Transverse colon (tissue), 4 donors: ENCODE results near the gene PLXNA2. TPM values are rescaled to one million over a fixed set of nuclear protein-coding genes. Genes with fewer than 3 reads are reported as not detected.

Experiments used
- DNase-seq: peaks from one replicate; pipeline ENCODE4 v3.0.0-alpha.2; 2019
- H3K27ac ChIP-seq, 4 donors: fragments of 200-600 bp; sonication (generic); 2 replicates each; pipeline ENCODE4 v1.5.1; 2016 to 2018; ENCODE audit warnings: inconsistent platforms in 4 of 4
- H3K27me3 ChIP-seq: fragments of 200-600 bp; sonication (generic); 2 replicates; pipeline ENCODE4 v1.5.1; 2017; ENCODE audit warnings: inconsistent platforms
- H3K36me3 ChIP-seq, 4 donors: fragments of 200-600 bp; sonication (generic); 2 replicates each; pipeline ENCODE4 v1.5.1; 2017 to 2019; ENCODE audit warnings: inconsistent platforms in 4 of 4
- H3K4me1 ChIP-seq, 4 donors: fragments of 200-600 bp; sonication (generic); 2 replicates each; pipeline ENCODE4 v1.5.1; 2017 to 2020; ENCODE audit warnings: inconsistent platforms in 4 of 4
- H3K4me3 ChIP-seq, 4 donors: fragments of 200-600 bp; sonication (generic); 1 replicate in 1 of 4; 2 replicates in 3 of 4; pipeline versions ENCODE4 v1.5.1 to v1.6.1; 2017 to 2019; ENCODE audit warnings: inconsistent platforms in 4 of 4
- H3K9me3 ChIP-seq, 2 donors: fragments of 200-600 bp; sonication (generic); 2 replicates each; pipeline ENCODE4 v1.5.1; 2017 to 2019; ENCODE audit warnings: inconsistent platforms in 2 of 2
- EP300 ChIP-seq: sonication (generic); formaldehyde crosslinking; IDR thresholded peaks from one replicate; pipeline ENCODE4 v1.6.1; 2017; ENCODE audit warnings: antibody characterized with exemption, low read depth
- POLR2A ChIP-seq: fragments of 450-650 bp; IDR thresholded peaks from one replicate; pipeline ENCODE4 v1.6.1; 2016; ENCODE audit warnings: antibody characterized with exemption, mild to moderate bottlenecking, moderate library complexity
- POLR2AphosphoS5 ChIP-seq, 3 donors: sonication (generic); formaldehyde crosslinking; IDR thresholded peaks; one replicate each; pipeline ENCODE4 v1.6.1; 2016; ENCODE audit warnings: antibody characterized with exemption in 3 of 3
- WGBS, 2 donors: methylation state at CpG; one replicate each; pipeline ENCODE4 v1.1.5; 2018; ENCODE audit warnings: low coverage in 1 of 2; 5-methylcytosine and 5-hydroxymethylcytosine counted together
- in situ Hi-C, 4 donors: fragments of 200-750 bp; cut with MboI; loops; one replicate each; pipeline versions ENCODE4 v1.15.0 to v1.15.1; 2017; ENCODE audit warnings: low sequenced_read_pairs in 3 of 4, low pct_ligation_motif_present in 1 of 4, low pct_unique_long_range_greater_than_20kb in 1 of 4
- intact Hi-C: fragments of 100-400 bp; cut with DNase I; formaldehyde crosslinking; loops from one replicate; pipeline ENCODE4 v1.15.1; 2023; ENCODE audit warnings: low total_unique reads
- total RNA-seq, 4 donors: library from RNA; depleted of rRNA; stranded (reverse); fragments of >200 nt; gene quantifications; one replicate each; pipeline ENCODE4 v1.1.0, GENCODE V29; 2016
- TF ChIP-seq, protein P1 (sequence below), 5 experiments: fragments of 200-600 bp in 3 of 5; fragments of 450-650 bp in 2 of 5; sonication (generic) in 3 of 5; IDR thresholded peaks; 1 replicate in 2 of 5; 2 replicates in 3 of 5; pipeline ENCODE4 v1.5.1; 2016 to 2017; ENCODE audit warnings: antibody characterized with exemption in 5 of 5, inconsistent platforms in 3 of 5, mild to moderate bottlenecking in 2 of 5, moderate library complexity in 1 of 5

PLXNA2 gene
- total RNA-seq, 4 donors from 2014 or later: 77.4 to 140 (median 85.5) TPM

DNA sequence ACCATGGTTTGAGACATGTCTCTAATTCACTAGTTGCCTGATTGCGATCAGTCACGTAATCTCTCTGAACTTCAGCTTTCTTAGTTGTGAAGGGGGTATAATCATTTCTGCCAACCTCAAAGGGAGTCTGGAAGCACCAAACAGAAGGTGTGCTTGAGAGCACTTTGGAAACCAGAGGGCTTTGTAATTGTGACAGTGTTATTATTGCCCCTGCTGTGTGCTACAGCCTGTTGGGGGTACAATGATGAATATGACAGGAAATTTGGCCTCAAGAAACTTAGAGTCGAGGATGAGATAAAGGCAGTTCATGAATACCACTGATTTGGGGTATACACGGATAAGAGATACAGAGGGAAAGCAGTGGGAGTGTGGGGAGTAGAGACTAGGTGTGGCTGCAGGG is 183.1 kb downstream of the PLXNA2 start:
- no peaks in the 10 kb centered on the region for H3K9me3 ChIP-seq
- H3K4me3 ChIP-seq: no peak overlapping the region
- in situ Hi-C loops: no loop called here
- TF ChIP-seq, protein P1, sequence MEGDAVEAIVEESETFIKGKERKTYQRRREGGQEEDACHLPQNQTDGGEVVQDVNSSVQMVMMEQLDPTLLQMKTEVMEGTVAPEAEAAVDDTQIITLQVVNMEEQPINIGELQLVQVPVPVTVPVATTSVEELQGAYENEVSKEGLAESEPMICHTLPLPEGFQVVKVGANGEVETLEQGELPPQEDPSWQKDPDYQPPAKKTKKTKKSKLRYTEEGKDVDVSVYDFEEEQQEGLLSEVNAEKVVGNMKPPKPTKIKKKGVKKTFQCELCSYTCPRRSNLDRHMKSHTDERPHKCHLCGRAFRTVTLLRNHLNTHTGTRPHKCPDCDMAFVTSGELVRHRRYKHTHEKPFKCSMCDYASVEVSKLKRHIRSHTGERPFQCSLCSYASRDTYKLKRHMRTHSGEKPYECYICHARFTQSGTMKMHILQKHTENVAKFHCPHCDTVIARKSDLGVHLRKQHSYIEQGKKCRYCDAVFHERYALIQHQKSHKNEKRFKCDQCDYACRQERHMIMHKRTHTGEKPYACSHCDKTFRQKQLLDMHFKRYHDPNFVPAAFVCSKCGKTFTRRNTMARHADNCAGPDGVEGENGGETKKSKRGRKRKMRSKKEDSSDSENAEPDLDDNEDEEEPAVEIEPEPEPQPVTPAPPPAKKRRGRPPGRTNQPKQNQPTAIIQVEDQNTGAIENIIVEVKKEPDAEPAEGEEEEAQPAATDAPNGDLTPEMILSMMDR (IDR thresholded peaks at IDR 0.05): no peak
- TF ChIP-seq POLR2AphosphoS5 (IDR thresholded peaks at IDR 0.05) (no peak), EP300 (no peak), POLR2A (no peak)
- H3K27ac ChIP-seq: no peak overlapping the region
- no peaks in the 10 kb centered on the region for H3K4me1 ChIP-seq
- no peaks in the 10 kb centered on the region for H3K27me3 ChIP-seq
- DNase-seq: no peak
- H3K36me3 ChIP-seq: no peaks in the 10 kb centered on the region
- 83 to 85% methylated on average over 4 of the region's 4 CpGs for WGBS, 2 donors
- intact Hi-C loops: no loop called here

DNA sequence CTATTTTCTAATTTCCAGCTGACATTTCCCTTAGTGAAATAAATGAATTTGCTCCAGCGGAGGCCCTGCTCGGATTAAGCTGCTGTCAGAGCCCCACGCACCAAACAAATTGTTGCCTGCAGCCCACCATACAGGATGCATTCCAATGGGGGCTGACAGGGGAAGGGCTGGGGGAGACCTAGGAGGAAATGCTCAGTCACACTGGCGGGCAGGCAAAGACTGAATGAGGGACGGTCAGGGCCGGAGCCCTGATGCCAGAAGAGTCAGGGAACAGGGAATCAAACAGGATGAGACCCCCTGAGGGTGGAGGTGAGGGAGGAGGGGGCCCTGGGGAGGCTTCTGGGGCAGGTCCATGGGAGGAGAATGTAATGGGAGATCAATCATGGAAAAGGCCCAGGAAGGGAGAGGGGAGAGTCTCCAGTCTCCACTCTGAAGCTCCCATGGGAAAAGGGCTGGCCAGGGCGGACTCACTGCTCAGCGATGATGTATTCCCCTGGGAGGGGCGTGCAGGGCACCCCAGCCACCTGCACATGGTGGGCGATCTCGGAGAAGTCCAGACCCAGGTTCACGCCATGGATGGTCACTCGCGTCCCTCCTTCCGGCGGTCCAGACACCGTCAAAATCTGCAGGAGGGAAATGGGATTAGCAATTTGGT is 183.8 kb downstream of the PLXNA2 start:
- TF ChIP-seq POLR2AphosphoS5 (IDR thresholded peaks at IDR 0.05) (no peak), POLR2A (no peak), EP300 (no peak)
- TF ChIP-seq, protein P1 (IDR thresholded peaks at IDR 0.05): no peak
- in situ Hi-C loops (no loop called here), intact Hi-C loops (no loop called here)
- no peak overlapping the region for H3K4me3 ChIP-seq
- H3K36me3 ChIP-seq: no peaks in the 10 kb centered on the region
- no peaks in the 10 kb centered on the region for H3K4me1 ChIP-seq
- WGBS, 2 donors: 92% methylated on average over 6 to 17 of the region's 17 CpGs
- DNase-seq: no peak
- no peaks in the 10 kb centered on the region for H3K27me3 ChIP-seq
- H3K9me3 ChIP-seq: no peaks in the 10 kb centered on the region
- H3K27ac ChIP-seq: no peak overlapping the region

DNA sequence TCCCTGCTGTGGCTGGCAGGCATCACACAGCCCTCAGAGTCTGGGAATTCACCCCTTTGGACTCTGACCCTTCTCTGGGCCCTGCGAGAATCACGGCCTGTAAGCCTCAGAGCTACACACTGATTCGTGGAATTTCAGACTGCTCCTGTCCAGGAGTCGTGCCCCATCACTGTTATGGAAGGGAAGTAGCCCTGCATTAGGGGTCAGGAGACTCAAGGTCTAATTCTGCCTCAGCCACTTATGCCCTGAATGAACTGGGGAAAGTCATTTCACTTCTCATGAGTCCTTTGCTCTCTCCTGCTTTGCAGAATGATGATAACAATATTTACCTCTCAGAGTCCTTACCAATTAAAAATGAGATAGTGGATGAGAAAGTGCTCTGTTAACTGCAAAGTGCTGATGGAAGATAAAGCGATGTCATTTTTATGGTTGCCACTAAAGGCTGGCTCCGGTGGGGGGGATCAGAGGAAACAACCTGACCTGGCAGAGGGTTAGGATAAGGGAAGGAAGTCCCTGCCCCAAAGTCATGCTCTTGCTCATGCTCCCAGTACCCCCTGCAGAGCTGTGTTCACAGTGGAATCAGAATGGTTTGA is 184.7 kb downstream of the PLXNA2 start:
- intact Hi-C loops (no loop called here), in situ Hi-C loops (no loop called here)
- WGBS, 2 donors: 28 to 60% methylated on average over 1 to 6 of the region's 6 CpGs
- H3K4me1 ChIP-seq: no peaks in the 10 kb centered on the region
- H3K36me3 ChIP-seq: no peaks in the 10 kb centered on the region
- TF ChIP-seq POLR2AphosphoS5 (IDR thresholded peaks at IDR 0.05) (no peak), EP300 (no peak), POLR2A (no peak)
- TF ChIP-seq, protein P1 (IDR thresholded peaks at IDR 0.05): no peak
- H3K27ac ChIP-seq: no peak overlapping the region
- H3K4me3 ChIP-seq: no peak overlapping the region
- H3K9me3 ChIP-seq: no peaks in the 10 kb centered on the region
- H3K27me3 ChIP-seq: no peaks in the 10 kb centered on the region
- DNase-seq: no peak

DNA sequence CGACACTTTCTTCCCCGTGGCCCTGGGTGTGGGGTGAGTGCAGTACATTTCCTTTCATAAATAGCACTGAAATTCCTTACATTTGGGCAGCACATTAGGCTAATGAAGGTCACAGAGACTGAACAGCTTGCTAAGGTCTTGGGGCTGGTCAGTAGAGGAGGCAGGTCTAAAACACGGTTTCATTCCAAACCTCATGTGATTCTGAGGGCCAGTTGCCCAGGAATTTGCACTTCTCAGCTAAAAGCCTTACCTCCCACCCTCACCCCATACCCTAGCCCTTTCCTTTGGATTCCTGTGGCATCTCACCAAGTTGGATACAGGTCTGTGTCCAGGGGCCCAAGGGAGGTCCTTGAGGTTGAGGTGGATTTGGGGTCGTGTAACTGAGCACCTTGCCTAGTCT is 185.4 kb downstream of the PLXNA2 start:
- no peak overlapping the region for H3K27ac ChIP-seq
- no peaks in the 10 kb centered on the region for H3K27me3 ChIP-seq
- intact Hi-C loops: no loop called here
- no peak for TF ChIP-seq POLR2AphosphoS5 (IDR thresholded peaks at IDR 0.05)
- TF ChIP-seq, protein P1 (IDR thresholded peaks at IDR 0.05): no peak
- TF ChIP-seq POLR2A: no peak
- TF ChIP-seq EP300: no peak
- 72 to 80% methylated on average over 3 to 4 of the region's 4 CpGs for WGBS, 2 donors
- no peaks in the 10 kb centered on the region for H3K9me3 ChIP-seq
- H3K36me3 ChIP-seq: no peaks in the 10 kb centered on the region
- DNase-seq: no peak
- in situ Hi-C loops: no loop called here
- no peaks in the 10 kb centered on the region for H3K4me1 ChIP-seq
- no peak overlapping the region for H3K4me3 ChIP-seq
